NCI-H2029 treated with DMSO at 0.1 percent for 48 hours (cell line): ENCODE data around the gene NLN.
"Not testable (repeated sequence)": the region's sequence is repeated elsewhere in the genome, so short reads cannot be mapped to it uniquely, and the experiment has no call there.

Source experiments
- DNase-seq: peaks from one replicate; lab custom pipeline; 2025; lab: John Stamatoyannopoulos, UW

Gene NLN

DNA sequence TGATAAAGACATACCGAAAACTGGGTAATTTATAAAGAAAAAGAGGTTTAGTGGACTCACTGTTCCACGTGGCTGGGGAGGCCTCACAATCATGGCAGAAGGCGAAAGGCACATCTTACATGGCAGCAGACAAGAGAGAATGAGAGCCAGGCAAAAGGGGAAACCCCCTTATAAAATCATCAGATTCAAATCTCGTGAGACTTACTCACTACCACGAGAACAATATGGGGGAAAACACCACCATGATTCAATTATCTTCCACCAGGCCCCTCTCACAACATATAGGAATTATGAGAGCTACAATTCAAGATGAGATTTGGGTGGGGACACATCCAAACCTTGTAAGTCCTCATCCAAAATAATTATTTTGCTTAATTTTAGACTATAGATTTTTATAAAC is 149.8 kb downstream of the NLN start:
- DNase-seq: not testable (repeated sequence)

DNA sequence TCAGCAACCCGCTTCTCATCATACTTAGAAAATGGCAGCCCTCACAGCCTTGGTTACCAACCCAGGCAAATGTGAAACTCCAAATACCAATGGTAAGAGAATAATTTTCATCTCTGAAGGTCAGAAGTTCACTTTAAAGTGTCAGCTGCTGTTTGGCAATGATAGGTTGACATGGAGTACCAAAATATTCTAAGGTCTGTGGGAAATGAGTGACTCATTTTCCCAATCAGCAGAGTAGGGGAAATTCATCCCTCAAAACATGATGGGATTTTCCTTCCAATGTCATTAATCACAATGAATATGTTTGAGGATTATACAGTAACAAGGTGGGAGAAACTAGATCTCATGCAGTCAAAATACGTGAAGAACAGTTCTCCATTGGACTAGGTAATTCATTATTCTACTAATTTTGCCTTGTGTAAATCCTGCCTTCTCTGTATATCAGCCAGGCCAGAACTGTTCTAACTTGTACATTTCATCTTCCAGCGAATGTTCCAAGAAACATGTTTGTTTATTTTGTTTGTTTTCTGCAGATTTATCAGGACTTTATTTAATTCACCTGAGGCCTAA is 151.3 kb downstream of the NLN start:
- no peak for DNase-seq

DNA sequence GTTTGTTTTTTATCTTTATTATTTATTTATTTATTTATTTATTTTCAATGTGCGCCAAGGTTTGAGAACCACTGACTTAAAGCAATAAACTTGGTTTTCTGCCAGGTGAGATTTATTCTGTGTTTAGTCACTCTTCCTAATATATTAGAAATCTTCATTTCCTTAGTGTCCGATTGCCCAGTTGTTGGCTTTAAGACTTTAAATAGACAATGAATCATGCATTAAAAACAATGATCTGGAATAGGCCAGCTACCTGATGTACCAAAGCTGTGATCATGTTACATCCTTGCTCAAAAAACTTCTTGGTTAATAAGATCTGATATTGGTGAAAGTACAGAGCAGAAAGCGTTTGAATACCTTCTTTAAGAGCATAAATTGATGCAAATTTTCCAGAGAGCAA is 152.2 kb downstream of the NLN start:
- no peak for DNase-seq

DNA sequence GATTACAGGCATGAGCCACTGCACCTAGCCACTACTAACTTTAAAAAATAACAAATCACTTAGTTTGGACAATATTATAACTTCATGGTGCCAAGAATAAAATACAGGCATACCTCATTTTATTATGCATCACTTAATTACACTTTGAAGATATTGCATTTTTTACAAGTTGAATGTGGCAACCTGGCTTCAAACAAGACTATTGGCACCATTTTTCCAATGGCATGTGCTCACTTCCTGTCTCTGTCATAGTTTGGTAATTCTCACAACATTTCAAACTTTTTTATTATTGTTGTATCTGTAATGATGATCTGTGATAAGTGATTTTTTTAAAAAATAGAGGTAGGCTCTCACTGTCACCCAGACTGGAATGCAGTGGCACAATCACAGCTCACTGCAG is 154.5 kb downstream of the NLN start:
- DNase-seq: no peak

DNA sequence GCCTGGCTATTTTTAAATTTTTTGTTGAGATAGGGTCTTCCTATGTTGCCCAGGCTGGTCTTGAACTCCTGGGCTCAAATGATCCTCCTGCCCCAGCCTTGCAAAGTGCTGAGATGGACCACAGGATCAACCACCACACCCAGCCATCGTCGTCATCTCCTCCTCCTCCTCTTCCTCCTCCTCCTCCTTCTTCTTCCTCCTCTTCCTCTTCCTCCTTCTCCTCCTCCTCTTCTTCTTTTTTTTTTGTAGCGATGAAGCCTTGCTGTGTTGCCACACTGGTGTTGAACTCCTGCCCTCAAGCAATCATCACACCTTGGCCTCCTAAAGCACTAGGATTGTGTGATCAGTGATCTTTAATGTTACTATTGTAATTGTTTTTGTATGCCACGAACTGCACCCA is 155.0 kb downstream of the NLN start:
- no peak for DNase-seq
